DMS53 treated with DMSO at 0.1 percent for 48 hours (cell line): ENCODE results near the gene LMLN.
"Not testable (repeated sequence)": the region's sequence is repeated elsewhere in the genome, so short reads cannot be mapped to it uniquely, and the experiment has no call there.

Experiments used
- DNase-seq: peaks from one replicate; lab custom pipeline; 2025; ENCODE audit not compliant: unreplicated experiment; lab: John Stamatoyannopoulos, UW

Gene LMLN

DNA sequence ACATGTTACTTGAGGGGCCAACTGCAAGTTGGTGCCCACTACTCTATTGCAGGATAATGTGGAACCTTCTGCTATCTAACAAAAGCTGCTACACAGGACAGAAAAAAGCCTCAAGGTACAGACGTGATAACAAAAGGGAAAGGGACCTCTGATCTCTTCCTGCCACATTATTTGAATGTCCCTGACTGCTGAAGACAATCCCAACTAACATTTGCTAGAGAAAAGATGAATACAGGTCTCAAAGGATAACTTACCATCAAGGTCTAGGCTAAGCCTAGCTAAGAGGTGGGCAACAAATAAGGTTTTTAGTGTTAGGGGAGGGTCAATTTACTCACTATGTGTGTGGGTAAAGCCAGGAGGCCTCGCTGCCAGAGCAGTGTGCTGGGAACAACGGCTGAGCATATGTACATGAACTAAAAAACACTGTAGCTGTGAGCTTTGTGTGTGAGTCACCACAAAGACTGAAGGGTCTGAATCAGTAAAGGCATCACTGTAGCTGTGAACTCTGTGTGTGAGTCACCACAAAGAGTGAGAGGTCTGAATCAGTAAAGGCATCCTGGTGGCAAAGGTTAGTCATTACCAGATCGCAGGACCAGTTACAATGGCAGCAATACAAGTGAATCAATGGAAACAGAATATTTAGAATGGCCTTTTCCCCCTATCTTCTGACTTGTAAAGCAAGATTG is 111.7 kb downstream of the LMLN start:
- DNase-seq, result peak; percentile 3

DNA sequence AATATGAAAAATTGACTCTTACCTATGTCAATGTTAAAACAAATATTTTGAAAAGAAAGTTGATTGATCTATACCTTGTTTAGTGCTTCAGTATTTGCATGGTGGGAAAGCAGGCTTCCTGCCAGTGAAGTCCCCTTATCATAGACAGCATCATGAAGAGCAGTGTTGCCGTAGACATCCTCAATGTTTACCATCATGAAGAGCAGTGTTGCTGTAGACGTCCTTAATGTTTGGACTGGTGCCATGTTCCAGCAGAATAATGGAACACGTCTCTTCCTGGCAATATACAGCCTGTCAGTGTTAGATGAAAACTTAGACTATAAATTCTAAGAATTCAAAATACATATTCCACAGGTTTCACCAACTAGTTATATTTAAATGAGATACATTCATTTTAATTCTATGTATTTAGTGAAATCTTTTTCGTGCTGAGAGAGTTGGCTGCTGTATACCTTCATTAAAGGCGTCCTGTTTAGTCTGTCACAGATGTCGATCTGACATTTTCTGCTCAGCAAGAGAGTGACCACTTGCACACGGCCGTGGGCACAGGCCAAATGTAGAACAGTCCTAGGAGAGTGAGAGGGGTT is 116.8 kb downstream of the LMLN start:
- peak; percentile 26 for DNase-seq

DNA sequence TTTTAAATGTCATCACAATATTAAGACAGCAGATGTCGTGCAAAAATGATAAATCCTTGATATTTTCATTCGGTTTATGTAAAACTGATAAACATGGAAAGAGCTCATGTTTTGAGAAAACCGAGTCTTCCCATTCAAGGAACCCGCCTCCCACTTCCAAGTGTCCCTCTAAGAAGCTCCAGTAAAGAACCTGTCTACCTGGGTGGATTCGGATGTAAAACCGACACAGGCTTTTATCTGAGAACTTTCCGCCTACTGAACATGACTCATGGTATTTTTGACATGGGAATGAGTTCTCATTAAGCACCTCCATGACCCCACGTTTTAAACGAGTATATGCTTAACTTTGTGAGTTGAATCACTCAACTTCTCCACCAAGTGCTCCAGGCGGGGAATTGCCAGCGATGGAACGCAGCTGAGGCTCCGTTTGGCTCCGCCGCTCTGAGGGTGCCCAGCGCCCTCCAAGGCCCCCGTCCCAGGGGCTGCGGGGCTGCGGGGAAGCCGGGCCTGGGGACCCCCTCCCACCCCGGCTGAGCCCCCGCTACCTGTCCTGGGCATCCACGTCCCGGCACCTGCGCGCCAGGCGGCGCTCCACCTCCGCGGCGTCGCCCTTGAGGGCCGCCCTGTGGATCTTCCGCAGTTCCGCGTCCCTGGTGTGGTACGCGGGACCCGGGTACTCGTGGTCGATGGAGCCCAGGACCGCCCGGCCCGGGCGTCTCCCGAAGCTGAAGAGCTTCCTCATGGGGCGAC is 119.9 kb downstream of the LMLN start:
- no peak for DNase-seq

DNA sequence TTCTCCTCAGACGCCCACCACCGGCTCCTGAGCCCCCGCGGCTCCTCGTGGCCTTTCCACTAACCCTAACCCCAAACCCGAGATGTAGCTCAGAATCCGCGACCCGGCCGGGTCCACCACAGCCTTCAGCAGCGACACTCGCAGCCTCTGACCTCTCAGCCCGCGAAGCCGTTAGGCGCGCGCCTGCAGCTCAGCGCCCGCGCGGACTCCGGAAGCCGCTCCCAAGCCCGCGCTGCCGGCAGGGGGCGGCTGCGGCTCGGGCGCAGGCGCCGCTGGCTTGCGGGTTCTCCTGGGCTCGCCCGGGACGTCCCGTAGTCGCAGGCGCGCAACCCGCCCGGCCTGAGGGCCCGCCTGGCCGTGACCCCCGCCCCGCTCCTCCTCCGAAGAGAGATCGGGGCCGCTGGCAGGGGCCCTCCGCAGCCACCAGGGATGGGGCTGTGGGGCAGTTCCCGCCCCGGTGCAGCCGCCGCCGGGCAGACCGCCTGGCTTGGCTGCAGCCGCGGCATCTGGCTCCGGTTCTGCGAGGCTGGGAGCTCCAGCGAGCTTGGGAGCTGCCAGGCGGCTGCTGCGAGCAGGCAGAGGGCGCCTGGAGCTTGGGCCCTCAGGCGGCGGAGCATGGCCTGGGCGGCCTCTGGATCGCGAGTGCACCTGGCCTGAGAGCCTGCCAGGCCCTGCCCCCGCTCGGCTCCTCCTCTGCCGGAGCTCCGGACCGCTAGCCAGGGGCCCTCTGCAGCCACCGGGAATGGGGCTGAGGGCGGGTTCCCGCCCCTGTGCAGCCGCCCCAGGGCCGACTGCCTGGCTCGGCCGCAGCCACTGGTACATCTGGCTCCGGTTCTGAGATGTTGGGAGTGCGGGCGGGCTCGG is 120.7 kb downstream of the LMLN start:
- peak; percentile 52 for DNase-seq

DNA sequence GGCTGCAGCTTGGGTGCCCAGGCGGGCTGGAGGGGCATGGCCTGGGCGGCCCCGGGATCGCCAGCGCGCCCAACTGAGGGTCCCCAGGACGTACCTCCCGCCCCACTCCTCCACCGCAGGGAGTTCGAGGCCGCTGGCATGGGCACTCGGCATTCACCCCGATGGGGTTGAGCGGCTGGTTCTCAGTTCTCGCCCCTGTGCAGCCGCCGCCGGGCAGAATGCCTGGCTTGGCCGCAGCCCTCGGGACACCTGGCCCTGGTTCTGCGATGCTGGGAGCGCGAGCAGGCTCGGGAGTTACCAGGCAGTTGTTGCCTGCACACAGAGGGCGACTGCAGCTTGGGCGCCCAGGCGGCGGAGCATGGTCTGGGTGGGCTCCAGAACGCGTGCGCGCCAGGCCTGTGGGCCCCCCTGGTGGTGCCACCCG is 121.4 kb downstream of the LMLN start:
- DNase-seq, result no peak

DNA sequence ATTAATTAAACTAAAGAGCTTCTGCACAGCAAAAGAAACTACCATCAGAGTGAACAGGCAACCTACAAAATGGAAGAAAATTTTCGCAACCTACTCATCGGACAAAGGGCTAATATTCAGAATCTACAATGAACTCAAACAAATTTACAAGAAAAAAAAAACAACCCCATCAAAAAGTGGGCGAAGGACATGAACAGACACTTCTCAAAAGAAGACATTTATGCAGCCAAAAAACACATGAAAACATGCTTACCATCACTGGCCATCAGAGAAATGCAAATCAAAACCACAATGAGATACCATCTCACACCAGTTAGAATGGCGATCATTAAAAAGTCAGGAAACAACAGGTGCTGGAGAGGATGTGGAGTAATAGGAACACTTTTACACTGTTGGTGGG is 122.2 kb downstream of the LMLN start:
- DNase-seq, result not testable (repeated sequence)

DNA sequence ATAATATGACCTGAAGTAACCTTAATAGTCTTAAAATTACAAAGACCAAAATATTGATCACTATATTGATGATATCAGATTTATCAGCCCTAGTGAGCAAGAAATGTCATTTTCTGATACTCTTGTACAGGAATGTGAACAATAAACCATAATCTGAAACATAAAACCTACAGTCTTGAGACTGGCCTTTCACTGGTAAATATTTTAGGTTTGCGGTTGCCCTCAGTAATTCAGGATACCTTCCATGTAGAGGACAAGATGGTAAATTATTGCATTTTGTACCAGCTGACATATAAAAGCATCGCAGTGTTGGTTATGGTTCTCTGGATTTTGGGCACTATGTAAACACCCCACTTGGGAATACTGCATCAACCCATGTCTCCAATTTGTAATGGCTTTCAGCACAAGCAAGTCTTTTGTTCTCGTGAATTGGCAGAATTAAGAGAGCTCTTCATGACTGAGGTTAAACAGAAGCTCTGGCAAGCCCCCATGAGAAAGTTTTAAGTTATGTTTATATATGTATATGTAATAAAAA is 128.5 kb downstream of the LMLN start:
- DNase-seq, result no peak

DNA sequence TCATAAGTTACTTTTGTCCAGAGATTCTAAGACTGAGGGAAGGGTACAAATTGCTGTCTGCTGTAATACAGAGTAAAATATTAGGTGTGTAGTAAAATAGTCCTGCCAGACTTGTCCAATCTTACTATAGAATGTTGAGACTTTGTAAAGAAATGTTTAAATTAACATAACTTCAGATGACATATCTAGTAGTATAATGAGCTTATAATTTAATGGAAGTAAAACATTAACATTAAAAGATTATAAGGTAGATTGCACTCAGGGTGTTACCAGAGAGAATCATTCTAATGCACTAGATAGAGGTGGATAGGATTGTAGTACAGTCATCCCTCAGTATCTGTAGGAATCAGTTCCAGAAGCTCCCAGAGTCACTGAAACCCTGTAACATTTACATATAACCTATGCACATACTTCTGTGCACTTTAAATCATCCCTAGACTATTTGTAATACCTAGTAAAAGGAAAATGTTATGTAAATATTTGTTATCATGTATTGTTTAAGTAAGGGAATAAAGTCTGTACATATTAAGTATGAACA is 130.8 kb downstream of the LMLN start:
- DNase-seq, result no peak

DNA sequence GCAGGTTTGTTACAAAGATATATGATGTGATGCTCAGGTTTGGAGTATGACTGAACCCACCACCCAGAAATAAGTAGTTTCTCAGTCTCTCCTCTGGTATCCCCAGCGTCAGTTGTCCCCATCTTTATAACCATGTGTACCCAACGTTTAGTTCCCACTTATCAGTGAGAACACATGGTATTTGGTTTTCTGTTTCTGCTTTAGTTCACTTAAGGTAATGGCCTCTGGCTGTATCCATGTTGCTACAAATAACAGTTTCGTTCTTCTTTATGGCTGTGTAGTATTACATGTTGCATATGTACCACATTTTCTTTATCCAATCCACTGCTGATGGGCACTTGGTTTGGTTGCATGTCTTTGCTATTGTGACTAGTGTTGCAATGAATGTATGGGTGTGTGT is 132.3 kb downstream of the LMLN start:
- no peak for DNase-seq

DNA sequence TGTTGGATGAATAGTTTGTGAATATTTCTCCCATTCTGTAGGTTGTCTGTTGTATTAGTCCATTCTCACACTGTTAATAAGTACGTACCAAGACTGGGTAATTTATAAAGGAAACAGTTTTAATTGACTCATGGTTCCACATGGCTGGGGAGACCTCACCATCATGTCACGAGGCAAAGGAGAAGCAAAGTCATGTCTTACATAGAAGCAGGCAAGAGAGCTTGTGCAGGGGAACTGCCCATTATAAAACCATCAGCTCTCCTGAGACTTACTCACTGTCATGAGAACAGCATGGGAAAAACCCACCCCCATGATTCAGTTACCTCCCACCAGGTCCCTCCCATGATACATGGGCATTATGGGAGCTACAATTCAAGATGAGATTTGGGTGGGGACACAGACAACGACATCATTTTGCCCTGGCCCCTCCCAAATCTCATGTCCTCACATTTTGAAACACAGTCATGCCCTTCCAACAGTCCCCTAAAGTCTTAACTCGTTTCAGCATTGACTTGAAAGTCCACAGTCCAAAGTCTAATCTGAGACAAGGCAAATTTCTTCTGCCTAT is 133.2 kb downstream of the LMLN start:
- DNase-seq, result no peak
